IMR-90 (cell line): ENCODE results near the gene LAMC2. TPM values are rescaled to one million over a fixed set of nuclear protein-coding genes. Genes with fewer than 3 reads are reported as not detected.

Source experiments
- ATAC-seq: fragments of 200-7000 bp; cut with Tn5 transposase; 2 replicates; pipeline ENCODE4 v1.9.1; 2020; ENCODE audit warnings: low read depth, mild to moderate bottlenecking, moderate library complexity
- BruUV-seq: library from RNA; stranded (reverse); fragments of 400-500 nt; replicated peaks from 2 replicates; lab custom pipeline; 2021; lab: Mats Ljungman, UMichigan
- CTCF ChIA-PET: fragments of 300-600 bp; formaldehyde crosslinking; extraction: SDS; loops from one replicate; lab custom pipeline; 2021; ENCODE audit warnings: antibody characterized with exemption; lab: Yijun Ruan, JAX
- POLR2A ChIA-PET: fragments of 300-600 bp; sonication (Branson Sonifier 250); formaldehyde crosslinking; loops from one replicate; lab custom pipeline; 2022; ENCODE audit warnings: antibody characterized with exemption; ENCODE audit not compliant: unreplicated experiment; lab: Charles Lee
- DNase-seq: peaks from one replicate; pipeline ENCODE4 v3.0.0; 2013
- H2AFZ ChIP-seq: replicated peaks from 2 replicates; pipeline ENCODE3; 2013; ENCODE audit warnings: low read length, mild to moderate bottlenecking; ENCODE audit not compliant: poor library complexity
- H2AK5ac ChIP-seq: 2 replicates; pipeline ENCODE4 v1.6.1; 2013; ENCODE audit warnings: low read depth, low read length, inconsistent platforms
- H2AK9ac ChIP-seq: replicated peaks from 2 replicates; pipeline ENCODE3; 2013; ENCODE audit warnings: mild to moderate bottlenecking, low read depth, low read length, moderate library complexity; ENCODE audit not compliant: poor library complexity
- H2BK120ac ChIP-seq: 2 replicates; pipeline ENCODE4 v1.6.1; 2013; ENCODE audit warnings: low read depth, low read length, inconsistent platforms
- H2BK15ac ChIP-seq: 3 replicates; pipeline ENCODE4 v1.6.1; 2013; ENCODE audit warnings: low read depth, low read length, inconsistent platforms
- H2BK20ac ChIP-seq: 2 replicates; pipeline ENCODE4 v1.6.1; 2013; ENCODE audit warnings: low read depth, mild to moderate bottlenecking, inconsistent platforms, low read length, moderate library complexity
- H2BK5ac ChIP-seq: 2 replicates; pipeline ENCODE4 v1.6.1; 2013; ENCODE audit warnings: mild to moderate bottlenecking, low read depth, low read length, inconsistent platforms; ENCODE audit not compliant: poor library complexity, severe bottlenecking
- H3K14ac ChIP-seq: replicated peaks from 2 replicates; pipeline ENCODE4 v1.6.1; 2013; ENCODE audit warnings: low read depth, low read length, inconsistent platforms
- H3K18ac ChIP-seq: 2 replicates; pipeline ENCODE4 v1.6.1; 2013; ENCODE audit warnings: low read depth, low read length, control low read depth
- H3K23ac ChIP-seq: 2 replicates; pipeline ENCODE4 v1.6.1; 2013; ENCODE audit warnings: low read depth, low read length, inconsistent platforms
- H3K27ac ChIP-seq: 2 replicates; pipeline ENCODE4 v1.5.1; 2013; ENCODE audit warnings: mild to moderate bottlenecking, control low read depth, low read length; ENCODE audit not compliant: insufficient read depth
- H3K27me3 ChIP-seq: 2 replicates; pipeline ENCODE4 v1.6.1; 2013; ENCODE audit warnings: low read length; ENCODE audit not compliant: control insufficient read depth, insufficient read depth
- H3K36me3 ChIP-seq: 2 replicates; pipeline ENCODE4 v1.6.1; 2013; ENCODE audit warnings: low read length, mixed read lengths; ENCODE audit not compliant: control insufficient read depth, insufficient read depth
- H3K4ac ChIP-seq: 2 replicates; pipeline ENCODE4 v1.6.1; 2013; ENCODE audit warnings: low read depth, low read length, inconsistent platforms
- H3K4me1 ChIP-seq: 2 replicates; pipeline ENCODE4 v1.6.1; 2013; ENCODE audit warnings: low read length, mixed read lengths; ENCODE audit not compliant: control insufficient read depth, insufficient read depth
- H3K4me2 ChIP-seq: 2 replicates; pipeline ENCODE4 v1.6.1; 2013; ENCODE audit warnings: low read depth, mild to moderate bottlenecking, control low read depth, low read length, moderate library complexity
- H3K4me3 ChIP-seq: 2 replicates; pipeline ENCODE4 v1.5.1; 2013; ENCODE audit warnings: low read depth, mild to moderate bottlenecking, control low read depth, low read length, moderate library complexity; ENCODE audit not compliant: insufficient read depth
- H3K56ac ChIP-seq: 2 replicates; pipeline ENCODE4 v1.6.1; 2013; ENCODE audit warnings: low read length, inconsistent platforms; ENCODE audit not compliant: insufficient read depth; ENCODE audit errors: extremely low read depth
- H3K79me1 ChIP-seq, 2 experiments: 2 replicates each; pipeline ENCODE4 v1.6.1; 2013; ENCODE audit warnings: low read length in 2 of 2, inconsistent platforms in 1 of 2, low read depth in 1 of 2
- H3K9ac ChIP-seq: 2 replicates; pipeline ENCODE4 v1.6.1; 2013; ENCODE audit warnings: low read depth, low read length, control low read depth
- H3K9me1 ChIP-seq: 2 replicates; pipeline ENCODE4 v1.6.1; 2013; ENCODE audit warnings: low read length, inconsistent platforms; ENCODE audit not compliant: insufficient read depth
- H3K9me3 ChIP-seq: 2 replicates; pipeline ENCODE4 v1.6.1; 2013; ENCODE audit warnings: low read length; ENCODE audit not compliant: control insufficient read depth, insufficient read depth
- H4K20me1 ChIP-seq: 2 replicates; pipeline ENCODE4 v1.6.1; 2013; ENCODE audit warnings: low read length, inconsistent platforms; ENCODE audit not compliant: insufficient read depth
- H4K5ac ChIP-seq: 2 replicates; pipeline ENCODE4 v1.6.1; 2013; ENCODE audit warnings: mild to moderate bottlenecking, low read depth, low read length, control low read depth
- H4K8ac ChIP-seq, 2 experiments: 2 replicates each; pipeline ENCODE4 v1.6.1; 2013; ENCODE audit warnings: low read depth in 2 of 2, low read length in 2 of 2, control low read depth in 1 of 2, inconsistent platforms in 1 of 2
- H4K91ac ChIP-seq: 2 replicates; pipeline ENCODE4 v1.6.1; 2013; ENCODE audit warnings: low read depth, low read length, inconsistent platforms; ENCODE audit not compliant: insufficient read depth
- BHLHE40 ChIP-seq: fragments of 150-350 bp; IDR thresholded peaks from 2 replicates; pipeline ENCODE4 v1.6.1; 2016; ENCODE audit warnings: mild to moderate bottlenecking, low read depth, low read length
- CEBPB ChIP-seq: IDR thresholded peaks from 2 replicates; pipeline ENCODE4 v1.6.1; 2012; ENCODE audit warnings: low read depth, low read length, improper control_type of control experiment
- FOS ChIP-seq: fragments of 150-350 bp; IDR thresholded peaks from 2 replicates; pipeline ENCODE4 v1.6.1; 2016; ENCODE audit warnings: low read depth, low read length
- MAZ ChIP-seq: IDR thresholded peaks from 2 replicates; pipeline ENCODE4 v1.6.1; 2012; ENCODE audit warnings: low read depth, mild to moderate bottlenecking, low read length, improper control_type of control experiment, moderate library complexity, borderline replicate concordance
- POLR2A ChIP-seq: IDR thresholded peaks from 2 replicates; pipeline ENCODE4 v1.6.1; 2012; ENCODE audit warnings: mild to moderate bottlenecking, low read depth, low read length
- USF2 ChIP-seq: fragments of 150-350 bp; IDR thresholded peaks from 2 replicates; pipeline ENCODE4 v1.6.1; 2017; ENCODE audit warnings: mild to moderate bottlenecking, antibody characterized with exemption, low read length, low read depth
- WGBS, 2 experiments: methylation state at CpG; one replicate each; pipeline versions ENCODE4 v1.1.5 to v1.1.7; 2013; ENCODE audit warnings: missing lambda C conversion rate in 2 of 2; ENCODE audit not compliant: insufficient read length in 1 of 2; ENCODE audit errors: extremely low coverage in 2 of 2; 5-methylcytosine and 5-hydroxymethylcytosine counted together
- dilution Hi-C: fragments of 300-500 bp; cut with HindIII; formaldehyde crosslinking; loops from one replicate; pipeline ENCODE4 v1.14.3; 2018; ENCODE audit warnings: low sequenced_read_pairs; ENCODE audit not compliant: unreplicated experiment
- in situ Hi-C: fragments of 300-500 bp; cut with MboI; formaldehyde crosslinking; loops from 3 replicates; pipeline ENCODE4 v1.14.3; 2019; ENCODE audit warnings: low sequenced_read_pairs, inconsistent platforms, mixed read lengths
- intact Hi-C: fragments of 100-400 bp; cut with micrococcal nuclease; formaldehyde crosslinking; loops from 2 replicates; pipeline ENCODE4 v1.10.0; 2022
- polyA plus RNA-seq, 3 experiments: library from polyadenylated mRNA; depleted of rRNA; stranded (reverse); fragments of >200 nt; gene quantifications; 2 replicates each; pipeline ENCODE4 v1.2.3, GENCODE V29; 2012; ENCODE audit warnings: low replicate concordance in 1 of 3
- total RNA-seq: library from RNA; depleted of rRNA; stranded (reverse); fragments of >200 nt; gene quantifications from 2 replicates; pipeline ENCODE4 v1.2.3, GENCODE V29; 2012

Gene LAMC2
- total and polyA plus RNA-seq, 2 of the 4 experiments (the other 2 are of a cell fraction) = 2.3 to 2.8 TPM

DNA sequence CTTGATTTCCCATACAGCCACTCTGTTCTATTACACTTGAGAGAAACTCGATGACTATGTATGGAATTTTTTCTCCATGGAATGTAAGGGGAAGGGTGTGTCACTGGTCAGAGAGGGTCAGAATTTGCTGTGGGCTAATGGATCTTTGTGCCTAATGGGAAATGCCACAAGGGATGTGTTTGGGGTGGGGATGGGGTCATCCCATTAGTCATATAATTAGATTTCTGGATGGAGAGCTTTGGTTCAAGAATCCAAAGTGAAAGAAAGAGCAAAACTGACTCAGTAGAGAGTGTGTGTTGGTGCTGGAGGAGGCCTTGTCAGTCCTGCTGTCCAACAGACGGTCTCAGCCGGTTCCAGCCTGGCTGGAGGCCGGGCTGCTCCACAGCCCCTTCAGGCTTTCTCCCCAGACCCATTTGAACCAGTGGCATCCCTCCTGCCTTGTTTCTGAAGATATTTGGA lies 86.4 kb downstream of the LAMC2 start:
- Histone ChIP-seq H3K9me1 (peaks cover 25% of the 10 kb centered on the region), H3K9me3 (no peaks in the 10 kb centered on the region), H2AFZ (peak overlapping the region; percentile 83), H3K79me1 (peaks cover 0 to 20% of the 10 kb centered on the region in 2 experiments; a peak in 1 of 4 replicates), H3K56ac (peak overlapping the region; percentile 94), H4K8ac (peak overlapping the region; percentile 96 to 97), H2BK15ac (peak overlapping the region; percentile 98; the same call in 2 of the 3 replicates), H3K4me1 (peaks cover 25% of the 10 kb centered on the region), H3K23ac (peak overlapping the region; percentile 91), H3K4me2 (peak overlapping the region; percentile 11; the same call in 1 of the 2 replicates), H3K4ac (peak overlapping the region; percentile 96), H4K20me1 (no peaks in the 10 kb centered on the region), H3K4me3 (no peak overlapping the region), H3K18ac (peak overlapping the region; percentile 55), H2BK20ac (peak overlapping the region; percentile 98), H3K27me3 (no peaks in the 10 kb centered on the region), H2AK5ac (peak overlapping the region; percentile 96), H3K27ac (peak overlapping the region; percentile 84), H4K91ac (peak overlapping the region; percentile 99), H3K9ac (peak overlapping the region; percentile 17), H4K5ac (peak overlapping the region; percentile 82), H3K36me3 (no peaks in the 10 kb centered on the region), H2BK5ac (peak overlapping the region; percentile 96), H2BK120ac (peak overlapping the region; percentile 100), H3K14ac (peak overlapping the region; percentile 85), H2AK9ac (peak overlapping the region; percentile 92)
- POLR2A ChIA-PET = no interaction called here
- intact Hi-C loops = no loop called here
- peak; percentile 37; the same call in 1 of the 2 replicates for TF ChIP-seq POLR2A
- peak; percentile 7; the same call in 1 of the 2 replicates for TF ChIP-seq CEBPB
- no peak for TF ChIP-seq USF2
- TF ChIP-seq MAZ = peak; percentile 47; the same call in 1 of the 2 replicates
- no peak for TF ChIP-seq FOS
- peak; percentile 58 for TF ChIP-seq BHLHE40
- DNase-seq = peak; percentile 94
- WGBS, 2 experiments = no CpG with 5 or more reads among the region's 4 CpGs
- peak; percentile 66 for ATAC-seq
- dilution Hi-C loops = no loop called here
- CTCF ChIA-PET = interaction anchor here (0.6 kb wide), 1 partner anchor 271 kb away, joined by 5 read pairs; no protein-coding TSS in a partner anchor
- in situ Hi-C loops = no loop called here
- no TSS peak for BruUV-seq
